H9 (cell line): ENCODE data around the gene C2CD4A. TPM values are rescaled to one million over a fixed set of nuclear protein-coding genes. Genes with fewer than 3 reads are reported as not detected.

Source experiments
- DNase-seq: peaks from one replicate; pipeline ENCODE4 v3.0.0-alpha.2; 2017
- H2AFZ ChIP-seq: one replicate; pipeline ENCODE4 v1.6.1; 2013; ENCODE audit warnings: mild to moderate bottlenecking, low read length, control low read depth, moderate library complexity
- H2AK5ac ChIP-seq: 2 replicates; pipeline ENCODE4 v1.6.1; 2013; ENCODE audit warnings: low read length, control low read depth, mixed read lengths; ENCODE audit not compliant: insufficient read length
- H2BK120ac ChIP-seq: one replicate; pipeline ENCODE4 v1.6.1; 2013; ENCODE audit warnings: low read depth, mild to moderate bottlenecking, low read length, control low read depth, inconsistent platforms; ENCODE audit not compliant: poor library complexity, severe bottlenecking
- H2BK12ac ChIP-seq: 2 replicates; pipeline ENCODE4 v1.6.1; 2013; ENCODE audit warnings: low read length, control low read depth, mixed read lengths, low read depth; ENCODE audit not compliant: insufficient read length
- H2BK15ac ChIP-seq: 2 replicates; pipeline ENCODE4 v1.6.1; 2013; ENCODE audit warnings: low read depth, low read length, control low read depth
- H2BK20ac ChIP-seq: one replicate; pipeline ENCODE4 v1.6.1; 2013; ENCODE audit warnings: low read depth, mild to moderate bottlenecking, low read length, control low read depth, inconsistent platforms; ENCODE audit not compliant: poor library complexity, severe bottlenecking
- H2BK5ac ChIP-seq: 2 replicates; pipeline ENCODE4 v1.6.1; 2013; ENCODE audit warnings: low read length, control low read depth, mixed read lengths; ENCODE audit not compliant: insufficient read length
- H3K14ac ChIP-seq: 2 replicates; pipeline ENCODE4 v1.6.1; 2013; ENCODE audit warnings: low read length, control low read depth; ENCODE audit not compliant: insufficient read depth
- H3K18ac ChIP-seq: 2 replicates; pipeline ENCODE4 v1.6.1; 2013; ENCODE audit warnings: low read depth, mild to moderate bottlenecking, mixed read lengths, low read length, control low read depth; ENCODE audit not compliant: insufficient read length
- H3K23ac ChIP-seq: 2 replicates; pipeline ENCODE4 v1.6.1; 2013; ENCODE audit warnings: low read length, control low read depth, mixed read lengths, low read depth; ENCODE audit not compliant: insufficient read length
- H3K23me2 ChIP-seq: 2 replicates; pipeline ENCODE4 v1.6.1; 2013; ENCODE audit warnings: low read depth, mild to moderate bottlenecking, mixed read lengths, low read length, control low read depth; ENCODE audit not compliant: insufficient read length, poor library complexity, severe bottlenecking
- H3K27ac ChIP-seq: 2 replicates; pipeline ENCODE4 v1.5.1; 2013; ENCODE audit warnings: low read length, control low read depth, mixed read lengths, low read depth; ENCODE audit not compliant: insufficient read length
- H3K27me3 ChIP-seq: 2 replicates; pipeline ENCODE4 v1.6.1; 2013; ENCODE audit warnings: low read length, control low read depth, inconsistent platforms; ENCODE audit not compliant: insufficient read depth
- H3K4ac ChIP-seq: 2 replicates; pipeline ENCODE4 v1.6.1; 2013; ENCODE audit warnings: low read depth, mild to moderate bottlenecking, control low read depth, inconsistent platforms, low read length, moderate library complexity
- H3K4me1 ChIP-seq: 2 replicates; pipeline ENCODE4 v1.6.1; 2013; ENCODE audit warnings: low read length, control low read depth, inconsistent platforms; ENCODE audit not compliant: insufficient read depth
- H3K4me2 ChIP-seq: 2 replicates; pipeline ENCODE4 v1.6.1; 2013; ENCODE audit warnings: low read length, control low read depth, mixed read lengths; ENCODE audit not compliant: insufficient read length, insufficient read depth
- H3K56ac ChIP-seq: 2 replicates; pipeline ENCODE4 v1.6.1; 2013; ENCODE audit warnings: low read depth, mild to moderate bottlenecking, mixed read lengths, low read length, control low read depth; ENCODE audit not compliant: insufficient read length
- H3K79me1 ChIP-seq: 2 replicates; pipeline ENCODE4 v1.6.1; 2013; ENCODE audit warnings: low read depth, mild to moderate bottlenecking, moderate library complexity, low read length, control low read depth, inconsistent platforms; ENCODE audit not compliant: insufficient read depth, poor library complexity, severe bottlenecking
- H3K79me2 ChIP-seq: 2 replicates; pipeline ENCODE4 v1.6.1; 2013; ENCODE audit warnings: low read length, control low read depth, inconsistent platforms; ENCODE audit not compliant: insufficient read depth
- H3K9ac ChIP-seq: 2 replicates; pipeline ENCODE4 v1.6.1; 2013; ENCODE audit warnings: low read length, control low read depth, mixed read lengths; ENCODE audit not compliant: insufficient read length; ENCODE audit errors: extremely low read depth
- H3K9me3 ChIP-seq: one replicate; pipeline ENCODE4 v1.6.1; 2013; ENCODE audit warnings: low read depth, low read length, inconsistent platforms; ENCODE audit not compliant: control insufficient read depth
- H3T11ph ChIP-seq: one replicate; pipeline ENCODE4 v1.6.1; 2013; ENCODE audit warnings: mild to moderate bottlenecking, low read length, control low read depth, inconsistent platforms
- H4K20me1 ChIP-seq: one replicate; pipeline ENCODE4 v1.6.1; 2013; ENCODE audit not compliant: control insufficient read depth, insufficient read length, insufficient read depth
- H4K5ac ChIP-seq: 2 replicates; pipeline ENCODE4 v1.6.1; 2013; ENCODE audit warnings: low read depth, mild to moderate bottlenecking, mixed read lengths, low read length, control low read depth; ENCODE audit not compliant: insufficient read length
- H4K8ac ChIP-seq: replicated peaks from 2 replicates; pipeline ENCODE4 v1.6.1; 2013; ENCODE audit warnings: low read length, control low read depth, mixed read lengths, low read depth; ENCODE audit not compliant: insufficient read length
- H4K91ac ChIP-seq: 2 replicates; pipeline ENCODE4 v1.6.1; 2013; ENCODE audit warnings: low read depth, mild to moderate bottlenecking, moderate library complexity, mixed read lengths, low read length, control low read depth; ENCODE audit not compliant: insufficient read length
- H3K27ac Mint-ChIP-seq, 3 experiments: 2 replicates in 2 of 3; 3 replicates in 1 of 3; pipeline ENCODE4 v1.8.0; 2020 to 2021; ENCODE audit warnings: mixed read lengths in 3 of 3, mild to moderate bottlenecking in 1 of 3, moderate library complexity in 1 of 3
- H3K27me3 Mint-ChIP-seq: 2 replicates; pipeline ENCODE4 v1.8.0; 2021; ENCODE audit warnings: low read depth, mild to moderate bottlenecking, moderate library complexity, mixed read lengths
- H3K36me3 Mint-ChIP-seq, 3 experiments: 2 replicates in 2 of 3; 3 replicates in 1 of 3; pipeline ENCODE4 v1.8.0; 2020 to 2021; ENCODE audit warnings: low read depth in 3 of 3, mixed read lengths in 3 of 3; ENCODE audit not compliant: insufficient read depth in 1 of 3
- H3K4me1 Mint-ChIP-seq, 2 experiments: 2 replicates each; pipeline ENCODE4 v1.8.0; 2020; ENCODE audit warnings: mixed read lengths in 2 of 2
- H3K4me3 Mint-ChIP-seq, 2 experiments: 2 replicates in 1 of 2; 3 replicates in 1 of 2; pipeline ENCODE4 v1.8.0; 2020 to 2021; ENCODE audit warnings: mild to moderate bottlenecking in 2 of 2, mixed read lengths in 2 of 2, moderate library complexity in 1 of 2
- H3K9me3 Mint-ChIP-seq, 2 experiments: 2 replicates in 1 of 2; 3 replicates in 1 of 2; pipeline ENCODE4 v1.8.0; 2020; ENCODE audit warnings: mild to moderate bottlenecking in 2 of 2, mixed read lengths in 2 of 2, moderate library complexity in 1 of 2
- CTCF ChIP-seq: fragments of 200-600 bp; sonication (generic); conservative IDR thresholded peaks from 3 replicates; pipeline ENCODE4 v1.8.0; 2021; ENCODE audit warnings: antibody characterized with exemption, mild to moderate bottlenecking
- WGBS: extraction: QIAGEN DNeasy Blood & Tissue Kit; methylation state at CpG from one replicate; pipeline ENCODE4 v1.1.7; 2013; ENCODE audit warnings: missing lambda C conversion rate, low lambda C conversion rate, mixed read lengths; ENCODE audit not compliant: insufficient read length; ENCODE audit errors: extremely low coverage; 5-methylcytosine and 5-hydroxymethylcytosine counted together
- total RNA-seq: library from RNA; stranded (reverse); gene quantifications from 2 replicates; pipeline ENCODE4 v1.2.1, GENCODE V29; 2021

Gene C2CD4A
- total RNA-seq, 1 experiment from 2014 or later: not detected

- no peak overlapping the region for H2BK15ac ChIP-seq
- no peak overlapping the region for H2BK120ac ChIP-seq
- H3T11ph ChIP-seq: no peak overlapping the region
- WGBS: no CpG with 5 or more reads among the region's 7 CpGs
- H2BK5ac ChIP-seq: no peak overlapping the region
- H3K18ac ChIP-seq: no peak overlapping the region
- H3K4me1 ChIP-seq: peaks cover 2% of the 10 kb centered on the region; the same call in 1 of the 2 replicates
- no peak for DNase-seq
- no peak overlapping the region for H3K23ac ChIP-seq
- H3K14ac ChIP-seq: no peak overlapping the region
- H4K20me1 ChIP-seq: no peaks in the 10 kb centered on the region
- Mint-ChIP-seq H3K9me3 (no peaks in the 10 kb centered on the region; a peak in 1 of 5 replicates), H3K4me3 (no peak overlapping the region), H3K4me1 (peaks cover 0 to 6% of the 10 kb centered on the region in 2 experiments; a peak in 2 of 4 replicates), H3K27ac (peak overlapping the region in 1 of 3 experiments; percentile 16; a peak in 3 of 7 replicates), H3K27me3 (no peaks in the 10 kb centered on the region; the same call in 1 of the 2 replicates), H3K36me3 (no peaks in the 10 kb centered on the region)
- H2AFZ ChIP-seq: no peak overlapping the region
- no peak overlapping the region for H3K27ac ChIP-seq
- no peak overlapping the region for H2BK12ac ChIP-seq
- H3K79me2 ChIP-seq: no peaks in the 10 kb centered on the region
- H4K5ac ChIP-seq: no peak overlapping the region
- no peak overlapping the region for H4K8ac ChIP-seq
- H3K4me2 ChIP-seq: no peak overlapping the region
- H3K4ac ChIP-seq: no peak overlapping the region
- H3K79me1 ChIP-seq: no peaks in the 10 kb centered on the region
- no peak overlapping the region for H3K9ac ChIP-seq
- H2BK20ac ChIP-seq: no peak overlapping the region
- no peak overlapping the region for H2AK5ac ChIP-seq
- H4K91ac ChIP-seq: no peak overlapping the region
- H3K9me3 ChIP-seq: no peaks in the 10 kb centered on the region
- no peak for TF ChIP-seq CTCF
- H3K27me3 ChIP-seq: no peaks in the 10 kb centered on the region
- no peak overlapping the region for H3K56ac ChIP-seq
- H3K23me2 ChIP-seq: no peaks in the 10 kb centered on the region
These were observed 51.9 kb downstream of the C2CD4A start for GRCh38 chr15:62118520-62119226.
